HEK293 (cell line): ENCODE results near the gene IGIP.
A peak's percentile ranks its signal among the peaks of the same experiment; 100 is the strongest.
"Not testable (repeated sequence)": the region's sequence is repeated elsewhere in the genome, so short reads cannot be mapped to it uniquely, and the experiment has no call there.

Experiments used
- CTCF ChIA-PET: fragments of 350-600 bp; formaldehyde crosslinking; extraction: SDS; loops from one replicate; lab custom pipeline; 2021; ENCODE audit warnings: antibody characterized with exemption; lab: Yijun Ruan, JAX
- POLR2A ChIA-PET: fragments of 300-600 bp; formaldehyde crosslinking; extraction: SDS; loops from one replicate; lab custom pipeline; 2020; ENCODE audit warnings: antibody characterized with exemption, inconsistent platforms; lab: Yijun Ruan, JAX
- H3K27ac ChIP-seq: fragments of 200-500 bp; sonication (Bioruptor generic); 2 replicates; pipeline ENCODE4 v1.5.1; 2014; ENCODE audit warnings: low read depth, low read length, control low read depth, inconsistent platforms; ENCODE audit errors: extremely low read depth
- H3K36me3 ChIP-seq, 2 experiments: fragments of 200-500 bp in 1 of 2; sonication (Bioruptor generic) in 1 of 2; 1 replicate in 1 of 2; 2 replicates in 1 of 2; pipeline ENCODE4 v1.5.1; 2014 to 2017; ENCODE audit warnings: inconsistent platforms in 2 of 2, low read length in 2 of 2; ENCODE audit not compliant: control insufficient read depth in 2 of 2, insufficient read depth in 1 of 2
- H3K4me1 ChIP-seq: fragments of 200-500 bp; sonication (Bioruptor generic); 2 replicates; pipeline ENCODE4 v1.5.1; 2014; ENCODE audit warnings: mild to moderate bottlenecking, low read length, inconsistent platforms; ENCODE audit not compliant: control insufficient read depth, insufficient read depth
- H3K4me3 ChIP-seq: 2 replicates; pipeline ENCODE4 v1.5.1; 2011; ENCODE audit warnings: low read depth, mild to moderate bottlenecking, control low read depth, low read length, moderate library complexity
- H3K9me3 ChIP-seq: fragments of 200-500 bp; sonication (Bioruptor generic); 2 replicates; pipeline ENCODE4 v1.5.1; 2014; ENCODE audit warnings: low read depth, low read length, inconsistent platforms; ENCODE audit not compliant: control insufficient read depth, insufficient read depth
- KLF1 ChIP-seq: fragments of 450-650 bp; formaldehyde crosslinking; IDR thresholded peaks from 2 replicates; pipeline ENCODE4 v1.5.1; 2016; ENCODE audit warnings: missing biosample characterization, missing genetic modification characterization
- KLF8 ChIP-seq: fragments of 450-650 bp; formaldehyde crosslinking; IDR thresholded peaks from 2 replicates; pipeline ENCODE4 v1.5.1; 2016; ENCODE audit warnings: missing biosample characterization, missing genetic modification characterization
- PRDM10 ChIP-seq: fragments of 450-650 bp; formaldehyde crosslinking; IDR thresholded peaks from 2 replicates; pipeline ENCODE4 v1.5.1; 2016; ENCODE audit warnings: missing biosample characterization, missing genetic modification characterization
- SP2 ChIP-seq: fragments of 450-650 bp; formaldehyde crosslinking; IDR thresholded peaks from 2 replicates; pipeline ENCODE4 v1.5.1; 2016; ENCODE audit warnings: missing biosample characterization, missing genetic modification characterization
- ZBTB1 ChIP-seq: fragments of 450-650 bp; formaldehyde crosslinking; IDR thresholded peaks from 2 replicates; pipeline ENCODE4 v1.5.1; 2016; ENCODE audit warnings: missing biosample characterization, missing genetic modification characterization
- ZBTB20 ChIP-seq: fragments of 450-650 bp; formaldehyde crosslinking; IDR thresholded peaks from 2 replicates; pipeline ENCODE4 v1.5.1; 2016; ENCODE audit warnings: missing biosample characterization, missing genetic modification characterization
- ZNF10 ChIP-seq: fragments of 450-650 bp; formaldehyde crosslinking; IDR thresholded peaks from 2 replicates; pipeline ENCODE4 v1.5.1; 2017; ENCODE audit warnings: missing biosample characterization, missing genetic modification characterization
- ZNF114 ChIP-seq: fragments of 450-650 bp; formaldehyde crosslinking; IDR thresholded peaks from 2 replicates; pipeline ENCODE4 v1.5.0; 2017; ENCODE audit warnings: missing biosample characterization, missing genetic modification characterization
- ZNF292 ChIP-seq: fragments of 450-650 bp; formaldehyde crosslinking; IDR thresholded peaks from 2 replicates; pipeline ENCODE4 v1.5.1; 2016; ENCODE audit warnings: low read depth, missing biosample characterization, missing genetic modification characterization, borderline replicate concordance
- ZNF37A ChIP-seq: fragments of 450-650 bp; IDR thresholded peaks from 2 replicates; pipeline ENCODE4 v1.5.1; 2018; ENCODE audit warnings: missing biosample characterization, missing genetic modification characterization
- ZNF391 ChIP-seq: fragments of 450-650 bp; formaldehyde crosslinking; IDR thresholded peaks from 2 replicates; pipeline ENCODE4 v1.5.1; 2016; ENCODE audit warnings: low read depth, missing biosample characterization, missing genetic modification characterization, borderline replicate concordance
- ZNF423 ChIP-seq: fragments of 450-650 bp; formaldehyde crosslinking; IDR thresholded peaks from 2 replicates; pipeline ENCODE4 v1.5.1; 2016; ENCODE audit warnings: missing biosample characterization, missing genetic modification characterization
- ZNF501 ChIP-seq: fragments of 450-650 bp; formaldehyde crosslinking; IDR thresholded peaks from 2 replicates; pipeline ENCODE4 v1.5.1; 2016; ENCODE audit warnings: missing biosample characterization, missing genetic modification characterization
- ZNF624 ChIP-seq: fragments of 450-650 bp; formaldehyde crosslinking; IDR thresholded peaks from 2 replicates; pipeline ENCODE4 v1.5.1; 2017; ENCODE audit warnings: missing biosample characterization, missing genetic modification characterization
- ZNF629 ChIP-seq: fragments of 450-650 bp; formaldehyde crosslinking; IDR thresholded peaks from 2 replicates; pipeline ENCODE4 v1.5.1; 2017; ENCODE audit warnings: missing biosample characterization, missing genetic modification characterization
- ZNF654 ChIP-seq: fragments of 450-650 bp; formaldehyde crosslinking; IDR thresholded peaks from 2 replicates; pipeline ENCODE4 v1.5.1; 2016; ENCODE audit warnings: low read depth, missing biosample characterization, missing genetic modification characterization
- ZNF660 ChIP-seq: fragments of 450-650 bp; IDR thresholded peaks from 2 replicates; pipeline ENCODE4 v1.5.1; 2018; ENCODE audit warnings: missing biosample characterization, mild to moderate bottlenecking, missing genetic modification characterization
- ZNF692 ChIP-seq: fragments of 450-650 bp; formaldehyde crosslinking; IDR thresholded peaks from 2 replicates; pipeline ENCODE4 v1.5.1; 2016; ENCODE audit warnings: missing biosample characterization, missing genetic modification characterization
- TF ChIP-seq, protein P1 (sequence below): fragments of 450-650 bp; formaldehyde crosslinking; IDR thresholded peaks from 2 replicates; pipeline ENCODE4 v1.5.1; 2016; ENCODE audit warnings: missing biosample characterization, missing genetic modification characterization

IGIP gene

DNA sequence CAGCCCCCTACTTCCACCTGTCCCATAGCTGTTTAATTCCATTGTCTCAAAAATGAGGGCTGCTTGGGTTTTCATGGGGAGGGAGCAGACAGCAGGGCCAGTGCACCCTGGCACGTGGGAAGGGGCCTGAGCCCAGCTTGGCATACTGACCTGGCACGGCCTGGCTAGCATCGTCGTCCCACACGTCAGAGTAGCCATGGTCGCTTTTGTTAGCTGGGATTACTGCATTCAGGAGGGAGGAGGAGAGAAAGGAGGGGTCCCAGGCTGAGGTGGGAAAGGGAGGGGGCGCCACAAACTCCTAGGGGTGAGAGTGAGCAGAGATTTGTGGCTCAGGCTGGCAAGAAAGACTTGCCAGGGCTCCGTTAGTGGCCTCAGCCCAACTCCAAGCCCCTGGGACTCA is 28.2 kb downstream of the IGIP start:
- no peaks in the 10 kb centered on the region; the same call in 1 of the 2 replicates for H3K4me1 ChIP-seq
- 0 out of 2 replicates have a peak overlapping the region, but pooled peaks have one; percentile 9 for H3K27ac ChIP-seq
- ChIA-PET POLR2A (no interaction called here), CTCF (interaction anchor here (0.6 to 9.2 kb wide), 7 partner anchors 8 to 367 kb away, joined by 3 to 94 read pairs (median 7); no protein-coding TSS in a partner anchor)
- no peaks in the 10 kb centered on the region for H3K9me3 ChIP-seq
- TF ChIP-seq ZNF37A (tag by site-specific recombination), result no peak
- no peak for TF ChIP-seq PRDM10
- TF ChIP-seq ZNF292 (tag by site-specific recombination), result no peak
- no peak for TF ChIP-seq ZNF391 (tag by site-specific recombination)
- no peak for TF ChIP-seq ZNF423 (tag by site-specific recombination)
- no peak for TF ChIP-seq ZNF629 (tag by site-specific recombination)
- no peak for TF ChIP-seq ZBTB1 (tag by site-specific recombination)
- TF ChIP-seq ZBTB20 (tag by site-specific recombination), result no peak
- TF ChIP-seq ZNF692, result no peak
- no peak overlapping the region for H3K4me3 ChIP-seq
- H3K36me3 ChIP-seq, result no peaks in the 10 kb centered on the region

GRCh38 chr5:140154710-140155381 is 29.1 kb downstream of the IGIP start:
- not testable (repeated sequence) for H3K27ac ChIP-seq, H3K36me3 ChIP-seq, H3K4me3 ChIP-seq, H3K9me3 ChIP-seq, H3K4me1 ChIP-seq
- POLR2A ChIA-PET, result interaction anchor here (0.6 kb wide), 1 partner anchor 40 kb away, joined by 3 read pairs; no protein-coding TSS in a partner anchor
- TF ChIP-seq KLF1, result peak; percentile 92
- CTCF ChIA-PET, result interaction anchor here (0.7 to 9.2 kb wide), 6 partner anchors 9 to 368 kb away, joined by 3 to 94 read pairs (median 4); no protein-coding TSS in a partner anchor

DNA sequence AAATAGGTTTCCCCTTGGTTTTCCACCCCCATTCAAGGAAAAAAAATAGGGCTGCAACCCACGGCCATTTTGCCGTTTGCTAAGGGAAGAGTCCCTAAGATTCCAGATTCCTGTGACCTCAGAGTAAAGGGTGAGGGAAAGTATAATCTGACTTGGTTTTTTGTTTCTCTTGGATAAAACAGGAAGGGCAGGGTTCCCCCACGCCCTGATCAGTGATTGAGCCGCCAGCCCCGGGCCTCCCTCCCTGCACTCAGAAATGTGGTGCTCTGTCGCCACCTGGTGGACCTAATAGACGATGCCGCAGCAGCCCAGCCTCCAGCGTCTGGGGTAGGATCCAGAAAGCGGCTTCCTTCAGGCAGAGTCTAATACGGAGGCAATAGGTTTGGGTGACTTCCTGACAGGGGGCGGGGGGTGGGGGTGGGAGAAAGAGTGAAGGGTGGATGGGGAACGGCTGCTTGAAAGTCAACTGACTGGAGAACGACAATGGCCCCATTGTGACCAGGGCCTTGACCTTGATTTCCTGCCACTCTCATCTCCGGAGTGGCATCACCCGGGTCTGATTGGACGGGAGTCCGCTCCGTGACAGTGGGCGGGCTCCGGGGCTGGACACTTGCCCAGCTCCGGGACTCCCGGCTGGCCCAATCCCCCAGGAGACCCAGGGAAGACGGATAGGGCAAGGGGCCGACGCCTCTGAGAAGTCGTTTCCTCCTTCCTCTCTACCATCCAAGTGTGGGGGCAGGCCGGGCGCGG is 31.5 kb downstream of the IGIP start:
- Histone ChIP-seq H3K9me3 (no peaks in the 10 kb centered on the region), H3K27ac (peak overlapping the region; percentile 25; the same call in 1 of the 2 replicates), H3K4me1 (no peaks in the 10 kb centered on the region), H3K36me3 (no peaks in the 10 kb centered on the region), H3K4me3 (peak overlapping the region; percentile 35)
- POLR2A ChIA-PET, result interaction anchor here (0.6 kb wide), 1 partner anchor 1814 kb away, joined by 3 read pairs; no protein-coding TSS in a partner anchor
- CTCF ChIA-PET, result interaction anchor here (0.6 to 9.2 kb wide), 15 partner anchors 12 to 754 kb away, joined by 3 to 94 read pairs (median 3); no protein-coding TSS in a partner anchor
- TF ChIP-seq KLF1 (peak; percentile 82), KLF8 (tag by site-specific recombination) (peak; percentile 59; the same call in 1 of the 2 replicates), ZBTB20 (tag by site-specific recombination) (peak; percentile 76), ZNF501 (tag by site-specific recombination) (0 out of 2 replicates have a peak, but pooled peaks have one; percentile 34), ZNF114 (tag by site-specific recombination) (no peak), SP2 (tag by site-specific recombination) (peak; percentile 55; the same call in 1 of the 2 replicates), ZNF624 (tag by site-specific recombination) (no peak), ZNF654 (peak; percentile 92), ZNF10 (tag by site-specific recombination) (peak; percentile 69; the same call in 1 of the 2 replicates), ZNF660 (peak; percentile 84)
- TF ChIP-seq, protein P1, sequence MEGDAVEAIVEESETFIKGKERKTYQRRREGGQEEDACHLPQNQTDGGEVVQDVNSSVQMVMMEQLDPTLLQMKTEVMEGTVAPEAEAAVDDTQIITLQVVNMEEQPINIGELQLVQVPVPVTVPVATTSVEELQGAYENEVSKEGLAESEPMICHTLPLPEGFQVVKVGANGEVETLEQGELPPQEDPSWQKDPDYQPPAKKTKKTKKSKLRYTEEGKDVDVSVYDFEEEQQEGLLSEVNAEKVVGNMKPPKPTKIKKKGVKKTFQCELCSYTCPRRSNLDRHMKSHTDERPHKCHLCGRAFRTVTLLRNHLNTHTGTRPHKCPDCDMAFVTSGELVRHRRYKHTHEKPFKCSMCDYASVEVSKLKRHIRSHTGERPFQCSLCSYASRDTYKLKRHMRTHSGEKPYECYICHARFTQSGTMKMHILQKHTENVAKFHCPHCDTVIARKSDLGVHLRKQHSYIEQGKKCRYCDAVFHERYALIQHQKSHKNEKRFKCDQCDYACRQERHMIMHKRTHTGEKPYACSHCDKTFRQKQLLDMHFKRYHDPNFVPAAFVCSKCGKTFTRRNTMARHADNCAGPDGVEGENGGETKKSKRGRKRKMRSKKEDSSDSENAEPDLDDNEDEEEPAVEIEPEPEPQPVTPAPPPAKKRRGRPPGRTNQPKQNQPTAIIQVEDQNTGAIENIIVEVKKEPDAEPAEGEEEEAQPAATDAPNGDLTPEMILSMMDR, result peak; percentile 78
